DMS114 treated with DMSO at 0.1 percent for 48 hours (cell line): ENCODE measurements around the gene ORAI3.

Experiments
- DNase-seq: peaks from one replicate; lab custom pipeline; 2025; ENCODE audit not compliant: unreplicated experiment; lab: John Stamatoyannopoulos, UW

Gene ORAI3

GRCh38 chr16:30946671-30947540 is 2.0 kb upstream of the ORAI3 start:
- DNase-seq, result no peak

GRCh38 chr16:30947541-30947858 is 1.4 kb upstream of the ORAI3 start:
- no peak for DNase-seq

- DNase-seq, result peak; percentile 98
Observed at GRCh38 chr16:30947859-30948666, 805 bp upstream of the ORAI3 start.

- no peak for DNase-seq
Observed at GRCh38 chr16:30949650-30950515, 1.0 kb downstream of the ORAI3 start.

- no peak for DNase-seq
Observed at GRCh38 chr16:30950516-30951065, 1.7 kb downstream of the ORAI3 start.

GRCh38 chr16:30951193-30951592 is 2.3 kb downstream of the ORAI3 start:
- no peak for DNase-seq

GRCh38 chr16:30951750-30952149 is 2.9 kb downstream of the ORAI3 start:
- DNase-seq, result no peak

- no peak for DNase-seq
Observed at GRCh38 chr16:30953111-30953510, 4.2 kb downstream of the ORAI3 start.

GRCh38 chr16:30953511-30954124 is 4.8 kb downstream of the ORAI3 start:
- DNase-seq, result peak; percentile 43

- no peak for DNase-seq
Observed at GRCh38 chr16:30954993-30955392, 6.1 kb downstream of the ORAI3 start.

GRCh38 chr16:30956601-30957455 is 8.0 kb downstream of the ORAI3 start:
- DNase-seq, result peak; percentile 69

- peak; percentile 87 for DNase-seq
Observed at GRCh38 chr16:30957456-30958174, 8.7 kb downstream of the ORAI3 start, which contains the start of gene SETD1A. Gene SETD1A (plus strand): TSS chr16:30957754. CDS start chr16:30958732, 978 bp downstream.

- no peak for DNase-seq
Observed at GRCh38 chr16:30958175-30959079, 9.6 kb downstream of the ORAI3 start.

GRCh38 chr16:30961384-30961783 is 12.5 kb downstream of the ORAI3 start:
- DNase-seq, result no peak

GRCh38 chr16:30963925-30964511 is 15.2 kb downstream of the ORAI3 start:
- DNase-seq, result no peak

- DNase-seq, result no peak
Observed at GRCh38 chr16:30964574-30965226, 15.8 kb downstream of the ORAI3 start.

GRCh38 chr16:30965436-30965835 is 16.6 kb downstream of the ORAI3 start:
- no peak for DNase-seq
